CMK (cell line): ENCODE data around the gene TRAF3IP3.

Experiments
- DNase-seq: peaks from one replicate; pipeline ENCODE4 v3.0.0-alpha.2; 2010; ENCODE audit warnings: low read depth

The TRAF3IP3 gene

GRCh38 chr1:209755926-209756614 is at the start of gene TRAF3IP3:
Gene TRAF3IP3, plus strand, starts transcription at chr1:209756053. Its CDS starts 3,987 bp downstream, at chr1:209760040.
- peak; percentile 77 for DNase-seq

- DNase-seq = no peak
Measured at GRCh38 chr1:209706622-209707021, 49.2 kb upstream of the TRAF3IP3 start.

GRCh38 chr1:209707308-209707707 is 48.5 kb upstream of the TRAF3IP3 start:
- DNase-seq = no peak

GRCh38 chr1:209708297-209708696 is 47.6 kb upstream of the TRAF3IP3 start:
- no peak for DNase-seq

- no peak for DNase-seq
Measured at GRCh38 chr1:209710093-209710492, 45.8 kb upstream of the TRAF3IP3 start.

- no peak for DNase-seq
Measured at GRCh38 chr1:209710847-209711246, 45.0 kb upstream of the TRAF3IP3 start.

GRCh38 chr1:209714338-209714737 is 41.5 kb upstream of the TRAF3IP3 start:
- no peak for DNase-seq

- DNase-seq = no peak
Measured at GRCh38 chr1:209715314-209715713, 40.5 kb upstream of the TRAF3IP3 start.

- DNase-seq = no peak
Measured at GRCh38 chr1:209717818-209718217, 38.0 kb upstream of the TRAF3IP3 start.

- DNase-seq = no peak
Measured at GRCh38 chr1:209720326-209720725, 35.5 kb upstream of the TRAF3IP3 start.

- DNase-seq = no peak
Measured at GRCh38 chr1:209720826-209721225, 35.0 kb upstream of the TRAF3IP3 start.

- DNase-seq = no peak
Measured at GRCh38 chr1:209721323-209721722, 34.5 kb upstream of the TRAF3IP3 start.

- DNase-seq = no peak
Measured at GRCh38 chr1:209723265-209723664, 32.6 kb upstream of the TRAF3IP3 start.

GRCh38 chr1:209723756-209724693 is 31.8 kb upstream of the TRAF3IP3 start:
- no peak for DNase-seq

- DNase-seq = no peak
Measured at GRCh38 chr1:209727286-209727685, 28.6 kb upstream of the TRAF3IP3 start.

GRCh38 chr1:209727785-209728184 is 28.1 kb upstream of the TRAF3IP3 start:
- DNase-seq = no peak

- no peak for DNase-seq
Measured at GRCh38 chr1:209728466-209728865, 27.4 kb upstream of the TRAF3IP3 start.

- no peak for DNase-seq
Measured at GRCh38 chr1:209729436-209729835, 26.4 kb upstream of the TRAF3IP3 start.

- DNase-seq = no peak
Measured at GRCh38 chr1:209732725-209733124, 23.1 kb upstream of the TRAF3IP3 start.

- DNase-seq = no peak
Measured at GRCh38 chr1:209733409-209734192, 22.3 kb upstream of the TRAF3IP3 start.

- DNase-seq = no peak
Measured at GRCh38 chr1:209736490-209737117, 19.2 kb upstream of the TRAF3IP3 start.

- no peak for DNase-seq
Measured at GRCh38 chr1:209737118-209737505, 18.7 kb upstream of the TRAF3IP3 start.
